ENCODE measurements around the gene KCNJ10.

- TF ChIP-seq TAF1 (IDR thresholded peaks at IDR 0.05; ENCODE audit: borderline replicate concordance, low read depth, low read length) (no peak), POLR2AphosphoS5 (IDR thresholded peaks at IDR 0.05; ENCODE audit: low read depth, low read length) (no peak), POLR2A (IDR thresholded peaks at IDR 0.05; ENCODE audit: low read depth, low read length) (no peak)
Observed at GRCh38 chr1:160105155-160105554, 35.2 kb upstream of the KCNJ10 start.
